Neural cell (in vitro differentiated cells): ENCODE data around the gene UGT2B15. TPM values are rescaled to one million over a fixed set of nuclear protein-coding genes. Genes with fewer than 3 reads are reported as not detected.
"Not testable (repeated sequence)": the region's sequence is repeated elsewhere in the genome, so short reads cannot be mapped to it uniquely, and the experiment has no call there.

Source experiments
- H2AFZ ChIP-seq: fragments of 200-600, 300-800 bp; sonication (generic), shearing (Covaris generic); 2 replicates; pipeline ENCODE4 v1.6.0; 2014; ENCODE audit warnings: low read depth, mild to moderate bottlenecking, antibody characterized with exemption, low read length, moderate library complexity
- H3F3A ChIP-seq: fragments of 200-600 bp; shearing (Covaris generic); 2 replicates; pipeline ENCODE4 v1.6.1; 2016; ENCODE audit warnings: mild to moderate bottlenecking, moderate library complexity, mixed read lengths, antibody characterized with exemption, low read length; ENCODE audit not compliant: insufficient read depth, poor library complexity, severe bottlenecking
- H3K27ac ChIP-seq: fragments of 200-600, 300-800 bp; sonication (generic), shearing (Covaris generic); 2 replicates; pipeline ENCODE4 v1.5.1; 2014; ENCODE audit warnings: mild to moderate bottlenecking, low read length, moderate library complexity
- H3K27me3 ChIP-seq: fragments of 300-800, 200-600 bp; sonication (generic), shearing (Covaris generic); 2 replicates; pipeline ENCODE4 v1.6.0; 2014; ENCODE audit warnings: mild to moderate bottlenecking, low read depth, low read length, moderate library complexity; ENCODE audit not compliant: insufficient read depth
- H3K36me3 ChIP-seq: fragments of 300-800, 200-600 bp; sonication (generic), shearing (Covaris generic); 2 replicates; pipeline ENCODE4 v1.5.1; 2014; ENCODE audit warnings: mild to moderate bottlenecking, antibody characterized with exemption, low read length, moderate library complexity; ENCODE audit not compliant: insufficient read depth
- H3K4me2 ChIP-seq: fragments of 300-800, 200-600 bp; sonication (generic), shearing (Covaris generic); 2 replicates; pipeline ENCODE4 v1.6.0; 2014; ENCODE audit warnings: mild to moderate bottlenecking, low read length
- H3K4me3 ChIP-seq: fragments of 300-800, 200-600 bp; sonication (generic), shearing (Covaris generic); 2 replicates; pipeline ENCODE4 v1.5.1; 2014; ENCODE audit warnings: mild to moderate bottlenecking, low read length, moderate library complexity
- H3K79me2 ChIP-seq: fragments of 200-600 bp; shearing (Covaris generic); replicated peaks from 2 replicates; pipeline ENCODE4 v1.6.0; 2014; ENCODE audit warnings: mild to moderate bottlenecking, low read length, moderate library complexity; ENCODE audit not compliant: insufficient read depth
- H3K9ac ChIP-seq: fragments of 300-800, 200-600 bp; sonication (generic), shearing (Covaris generic); 2 replicates; pipeline ENCODE4 v1.6.1; 2016; ENCODE audit warnings: mild to moderate bottlenecking, low read length, mixed read lengths
- H3K9me2 ChIP-seq: fragments of 200-600 bp; shearing (Covaris generic); 2 replicates; pipeline ENCODE4 v1.6.1; 2016; ENCODE audit warnings: mild to moderate bottlenecking, low read length, mixed read lengths; ENCODE audit not compliant: insufficient read depth
- H3K9me3 ChIP-seq: fragments of 200-600, 300-800 bp; sonication (generic), shearing (Covaris generic); 2 replicates; pipeline ENCODE4 v1.6.1; 2016; ENCODE audit warnings: mild to moderate bottlenecking, mixed run types, low read length, moderate library complexity, mixed read lengths
- H4K20me1 ChIP-seq: fragments of 200-600 bp; shearing (Covaris generic); 2 replicates; pipeline ENCODE4 v1.6.1; 2016; ENCODE audit warnings: mild to moderate bottlenecking, mixed run types; ENCODE audit not compliant: insufficient read depth
- CTCF ChIP-seq: fragments of 450-650 bp; IDR thresholded peaks from 2 replicates; pipeline ENCODE4 v1.5.1; 2014; ENCODE audit warnings: antibody characterized with exemption, mild to moderate bottlenecking, moderate library complexity; ENCODE audit not compliant: poor library complexity, severe bottlenecking
- EP300 ChIP-seq: fragments of 450-650 bp; conservative IDR thresholded peaks from 2 replicates; pipeline ENCODE4 v1.6.1; 2014; ENCODE audit warnings: antibody characterized with exemption, mild to moderate bottlenecking, moderate library complexity; ENCODE audit not compliant: poor library complexity, severe bottlenecking
- EZH2 ChIP-seq: fragments of 200-600, 300-800 bp; shearing (Covaris generic), sonication (generic); IDR thresholded peaks from 2 replicates; pipeline ENCODE4 v1.6.1; 2014; ENCODE audit warnings: antibody characterized with exemption, low read length, borderline replicate concordance, mild to moderate bottlenecking; ENCODE audit not compliant: insufficient read depth, poor library complexity, severe bottlenecking
- MXI1 ChIP-seq: fragments of 450-650 bp; conservative IDR thresholded peaks from 2 replicates; pipeline ENCODE4 v1.6.1; 2014; ENCODE audit warnings: antibody characterized with exemption, mild to moderate bottlenecking; ENCODE audit not compliant: poor library complexity, severe bottlenecking
- POLR2AphosphoS5 ChIP-seq: IDR thresholded peaks from 2 replicates; pipeline ENCODE4 v1.6.1; 2012
- RAD21 ChIP-seq: fragments of 450-650 bp; conservative IDR thresholded peaks from 2 replicates; pipeline ENCODE4 v1.6.1; 2014; ENCODE audit warnings: antibody characterized with exemption, mild to moderate bottlenecking, moderate library complexity
- SMC3 ChIP-seq: fragments of 450-650 bp; conservative IDR thresholded peaks from 2 replicates; pipeline ENCODE4 v1.6.1; 2014; ENCODE audit warnings: antibody characterized with exemption, mild to moderate bottlenecking, moderate library complexity; ENCODE audit not compliant: poor library complexity
- TAF1 ChIP-seq: IDR thresholded peaks from 2 replicates; pipeline ENCODE4 v1.6.1; 2012; ENCODE audit warnings: low read depth
- polyA plus RNA-seq: library from polyadenylated mRNA; depleted of rRNA; stranded (reverse); fragments of >200 nt; gene quantifications from 2 replicates; pipeline ENCODE4 v1.2.3, GENCODE V29; 2014
- TF ChIP-seq, protein P1 (sequence below): IDR thresholded peaks from 2 replicates; pipeline ENCODE4 v1.6.1; 2012; ENCODE audit warnings: borderline replicate concordance

The UGT2B15 gene
- polyA plus RNA-seq, 1 donor from 2014 or later: not detected

DNA sequence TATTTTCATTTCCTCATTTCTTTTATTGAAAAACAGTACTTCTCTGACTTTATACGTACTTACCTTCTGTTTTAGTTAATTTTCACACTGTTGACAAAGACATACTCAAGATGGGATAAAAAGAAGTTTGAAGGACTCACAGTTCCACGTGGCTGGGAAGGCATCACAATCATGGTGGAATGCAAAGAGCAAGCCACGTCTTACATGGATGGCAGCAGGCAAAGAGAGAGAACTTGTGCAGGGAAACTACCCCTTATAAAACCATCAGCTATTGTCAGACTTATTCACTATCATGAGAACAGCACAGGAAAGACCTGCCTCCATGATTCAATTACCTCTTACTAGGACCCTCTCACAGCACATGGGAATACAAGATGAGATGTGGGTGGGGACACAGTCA, 20.7 kb upstream of the UGT2B15 start:
- Histone ChIP-seq H3K36me3 (no peaks in the 10 kb centered on the region), H3K27me3 (no peaks in the 10 kb centered on the region), H3K9me2 (no peaks in the 10 kb centered on the region), H3K4me2 (no peak overlapping the region), H3K27ac (no peak overlapping the region), H3K9ac (no peak overlapping the region), H3K9me3 (no peaks in the 10 kb centered on the region), H2AFZ (no peak overlapping the region), H3K79me2 (no peaks in the 10 kb centered on the region), H4K20me1 (no peaks in the 10 kb centered on the region), H3K4me3 (no peak overlapping the region), H3F3A (no peaks in the 10 kb centered on the region)
- TF ChIP-seq SMC3 (no peak), CTCF (no peak), RAD21 (no peak), MXI1 (no peak), POLR2AphosphoS5 (no peak), EZH2 (no peak), TAF1 (no peak), EP300 (no peak)
- TF ChIP-seq, protein P1, sequence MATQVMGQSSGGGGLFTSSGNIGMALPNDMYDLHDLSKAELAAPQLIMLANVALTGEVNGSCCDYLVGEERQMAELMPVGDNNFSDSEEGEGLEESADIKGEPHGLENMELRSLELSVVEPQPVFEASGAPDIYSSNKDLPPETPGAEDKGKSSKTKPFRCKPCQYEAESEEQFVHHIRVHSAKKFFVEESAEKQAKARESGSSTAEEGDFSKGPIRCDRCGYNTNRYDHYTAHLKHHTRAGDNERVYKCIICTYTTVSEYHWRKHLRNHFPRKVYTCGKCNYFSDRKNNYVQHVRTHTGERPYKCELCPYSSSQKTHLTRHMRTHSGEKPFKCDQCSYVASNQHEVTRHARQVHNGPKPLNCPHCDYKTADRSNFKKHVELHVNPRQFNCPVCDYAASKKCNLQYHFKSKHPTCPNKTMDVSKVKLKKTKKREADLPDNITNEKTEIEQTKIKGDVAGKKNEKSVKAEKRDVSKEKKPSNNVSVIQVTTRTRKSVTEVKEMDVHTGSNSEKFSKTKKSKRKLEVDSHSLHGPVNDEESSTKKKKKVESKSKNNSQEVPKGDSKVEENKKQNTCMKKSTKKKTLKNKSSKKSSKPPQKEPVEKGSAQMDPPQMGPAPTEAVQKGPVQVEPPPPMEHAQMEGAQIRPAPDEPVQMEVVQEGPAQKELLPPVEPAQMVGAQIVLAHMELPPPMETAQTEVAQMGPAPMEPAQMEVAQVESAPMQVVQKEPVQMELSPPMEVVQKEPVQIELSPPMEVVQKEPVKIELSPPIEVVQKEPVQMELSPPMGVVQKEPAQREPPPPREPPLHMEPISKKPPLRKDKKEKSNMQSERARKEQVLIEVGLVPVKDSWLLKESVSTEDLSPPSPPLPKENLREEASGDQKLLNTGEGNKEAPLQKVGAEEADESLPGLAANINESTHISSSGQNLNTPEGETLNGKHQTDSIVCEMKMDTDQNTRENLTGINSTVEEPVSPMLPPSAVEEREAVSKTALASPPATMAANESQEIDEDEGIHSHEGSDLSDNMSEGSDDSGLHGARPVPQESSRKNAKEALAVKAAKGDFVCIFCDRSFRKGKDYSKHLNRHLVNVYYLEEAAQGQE: no peak

GRCh38 chr4:68683034-68683433, 12.6 kb upstream of the UGT2B15 start:
- no peak for TF ChIP-seq EZH2
- no peak for TF ChIP-seq SMC3
- TF ChIP-seq TAF1: no peak
- TF ChIP-seq, protein P1: no peak
- TF ChIP-seq POLR2AphosphoS5: no peak
- no peak for TF ChIP-seq MXI1
- no peak for TF ChIP-seq CTCF
- TF ChIP-seq RAD21: no peak
- TF ChIP-seq EP300: no peak
- Histone ChIP-seq H4K20me1 (no peaks in the 10 kb centered on the region), H3K36me3 (no peaks in the 10 kb centered on the region), H3K4me3 (no peak overlapping the region), H2AFZ (no peak overlapping the region), H3K4me2 (no peak overlapping the region), H3K79me2 (no peaks in the 10 kb centered on the region), H3K9me3 (no peaks in the 10 kb centered on the region), H3F3A (no peaks in the 10 kb centered on the region), H3K9ac (no peak overlapping the region), H3K27ac (no peak overlapping the region), H3K9me2 (no peaks in the 10 kb centered on the region), H3K27me3 (no peaks in the 10 kb centered on the region)

DNA sequence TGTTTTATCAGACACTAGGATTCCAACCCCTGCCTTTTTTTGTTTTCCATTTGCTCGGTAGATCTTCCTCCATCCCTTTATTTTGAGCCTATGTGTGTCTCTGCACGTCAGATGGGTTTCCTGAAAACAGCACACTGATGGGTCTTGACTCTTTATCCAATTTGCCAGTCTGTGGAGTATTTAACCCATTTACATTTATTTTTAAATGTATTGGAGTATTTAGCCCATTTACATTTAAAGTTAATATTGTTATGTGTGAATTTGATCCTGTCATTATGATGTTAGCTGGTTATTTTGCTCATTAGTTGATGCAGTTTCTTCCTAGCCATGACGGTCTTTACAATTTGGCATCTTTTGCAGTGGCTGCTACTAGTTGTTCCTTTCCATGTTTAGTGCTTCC, 10.8 kb upstream of the UGT2B15 start:
- not testable (repeated sequence) for H3F3A ChIP-seq, H3K27me3 ChIP-seq, H3K36me3 ChIP-seq, H4K20me1 ChIP-seq, H3K27ac ChIP-seq, H3K9ac ChIP-seq, H3K9me2 ChIP-seq, H3K4me2 ChIP-seq, H3K4me3 ChIP-seq, H2AFZ ChIP-seq, H3K79me2 ChIP-seq, H3K9me3 ChIP-seq
